Left renal pelvis (tissue), 4 donors: ENCODE results near the gene TMC4. TPM values are rescaled to one million over a fixed set of nuclear protein-coding genes. Genes with fewer than 3 reads are reported as not detected.
"Not testable (repeated sequence)": the region's sequence is repeated elsewhere in the genome, so short reads cannot be mapped to it uniquely, and the experiment has no call there.

Experiments
- DNase-seq, 4 donors: peaks; one replicate each; pipeline ENCODE4 v3.0.0-alpha.2; 2013; ENCODE audit warnings: low read depth in 4 of 4, low spot score in 3 of 4
- polyA plus RNA-seq, 4 donors: library from polyadenylated mRNA; unstranded; fragments of 120-200 nt; gene quantifications; one replicate each; pipeline ENCODE4 v1.2.1, GENCODE V29; 2013; ENCODE audit not compliant: insufficient read length in 4 of 4

Gene TMC4
- polyA plus RNA-seq, 4 donors: 3.8 to 50.3 (median 32.4) TPM

DNA sequence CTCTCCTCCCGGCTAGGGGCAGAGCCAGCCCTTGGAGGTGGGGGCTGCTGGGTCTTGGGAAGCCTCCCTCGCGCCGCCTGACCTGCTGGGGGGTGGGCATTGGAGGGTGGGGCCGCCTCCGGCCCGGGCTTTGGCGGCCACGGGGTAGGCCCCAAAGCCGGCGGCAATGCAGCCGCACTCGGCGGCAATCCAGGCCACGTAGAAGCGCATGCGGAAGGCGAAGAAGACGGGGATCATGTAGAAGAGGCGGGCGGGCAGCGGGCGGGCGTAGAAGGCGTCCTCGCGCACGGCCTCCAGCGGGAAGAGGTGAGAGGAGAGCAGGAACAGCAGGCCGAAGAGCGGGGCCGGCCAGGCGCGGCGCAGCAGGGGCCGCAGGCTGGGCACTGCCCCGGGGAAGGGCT, 7.7 kb upstream of the TMC4 start:
- no peak for DNase-seq

DNA sequence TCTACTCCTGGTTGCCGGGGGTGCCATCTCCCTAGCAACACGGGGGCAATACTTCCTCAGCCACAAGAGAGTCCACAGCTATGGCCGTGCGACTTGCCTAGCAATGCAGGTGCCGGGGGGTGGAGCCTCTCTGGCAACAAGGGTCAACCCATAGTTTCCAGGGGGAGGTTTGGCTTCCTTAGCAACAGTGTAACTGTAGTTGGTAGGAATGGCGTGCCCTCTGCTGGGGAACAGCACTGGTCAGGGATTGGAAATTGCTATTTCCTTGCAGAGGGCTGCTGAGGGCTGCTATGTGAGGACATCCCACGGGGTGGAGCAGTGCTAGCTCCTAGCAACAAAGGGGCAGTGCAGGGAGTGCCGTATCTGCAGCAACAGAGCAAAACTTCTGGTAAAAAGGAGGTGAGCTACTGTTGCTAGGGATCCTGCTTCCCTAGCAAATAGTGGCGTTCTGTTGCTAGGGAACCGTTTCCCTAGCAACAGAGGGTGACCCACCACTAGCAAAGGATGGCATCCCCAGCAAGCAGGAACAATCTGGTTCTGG, 7.0 kb upstream of the TMC4 start:
- peak in 1 of 4 donors; percentile 75 for DNase-seq

DNA sequence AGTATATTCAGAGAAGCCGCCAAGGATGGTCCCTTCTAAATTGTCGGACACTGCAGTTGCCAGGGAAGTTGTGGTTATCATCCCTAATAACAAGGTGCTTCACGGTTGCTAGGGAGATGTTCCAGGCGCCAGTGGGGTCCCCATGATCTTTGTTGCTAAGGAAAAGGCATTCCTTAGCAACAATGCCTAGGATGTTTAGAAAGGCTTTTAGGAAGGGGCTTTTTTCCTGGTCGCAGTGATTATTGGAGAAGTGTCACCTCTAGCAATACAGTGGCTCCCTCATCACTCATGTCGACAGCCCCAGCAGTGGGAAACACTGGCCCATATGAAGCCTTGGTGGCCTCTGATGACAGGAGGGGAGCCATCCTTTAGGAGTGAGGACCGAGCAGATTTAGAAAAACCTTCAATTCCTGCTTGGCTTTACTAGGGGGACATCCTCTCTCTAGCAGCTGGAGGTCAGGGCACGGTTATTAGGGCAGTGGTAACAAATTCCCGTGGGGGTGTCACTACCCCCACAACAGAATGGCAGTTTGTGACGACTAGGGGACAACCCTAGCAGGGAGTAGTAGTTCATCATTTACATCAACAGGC, 6.4 kb upstream of the TMC4 start:
- DNase-seq: no peak

DNA sequence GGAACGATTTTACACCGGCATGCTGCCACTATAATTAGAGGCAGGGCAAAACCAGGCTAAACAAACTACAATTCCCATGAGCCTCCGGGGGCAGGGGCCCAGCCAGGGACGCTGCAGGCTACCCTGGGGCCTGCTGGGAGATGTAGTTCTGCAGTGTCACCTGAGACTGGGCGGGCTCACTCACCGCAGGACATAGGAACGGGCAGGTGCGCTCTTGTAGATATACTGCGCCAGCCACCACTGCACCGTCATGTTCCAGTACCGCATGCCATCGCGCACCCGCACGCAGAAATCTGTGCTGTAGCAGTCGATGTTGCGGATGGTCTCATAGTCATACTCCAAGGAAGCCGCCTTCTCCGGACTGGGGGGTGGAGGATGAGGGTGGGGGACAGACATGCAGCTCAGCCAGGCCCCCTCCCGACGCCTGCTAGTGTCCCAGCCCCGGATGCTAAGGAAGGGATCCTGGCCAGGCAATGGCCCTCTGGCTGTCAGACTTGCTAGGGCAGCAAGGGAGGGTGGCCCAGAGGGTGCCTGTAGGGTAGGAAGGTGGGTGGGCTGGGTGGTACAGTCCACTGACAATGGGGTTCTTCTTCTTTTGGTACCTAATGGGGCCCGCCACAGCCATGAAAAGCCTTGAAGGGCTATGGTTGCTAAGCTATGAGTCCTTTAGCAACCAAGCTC, 5.8 kb upstream of the TMC4 start:
- no peak for DNase-seq

DNA sequence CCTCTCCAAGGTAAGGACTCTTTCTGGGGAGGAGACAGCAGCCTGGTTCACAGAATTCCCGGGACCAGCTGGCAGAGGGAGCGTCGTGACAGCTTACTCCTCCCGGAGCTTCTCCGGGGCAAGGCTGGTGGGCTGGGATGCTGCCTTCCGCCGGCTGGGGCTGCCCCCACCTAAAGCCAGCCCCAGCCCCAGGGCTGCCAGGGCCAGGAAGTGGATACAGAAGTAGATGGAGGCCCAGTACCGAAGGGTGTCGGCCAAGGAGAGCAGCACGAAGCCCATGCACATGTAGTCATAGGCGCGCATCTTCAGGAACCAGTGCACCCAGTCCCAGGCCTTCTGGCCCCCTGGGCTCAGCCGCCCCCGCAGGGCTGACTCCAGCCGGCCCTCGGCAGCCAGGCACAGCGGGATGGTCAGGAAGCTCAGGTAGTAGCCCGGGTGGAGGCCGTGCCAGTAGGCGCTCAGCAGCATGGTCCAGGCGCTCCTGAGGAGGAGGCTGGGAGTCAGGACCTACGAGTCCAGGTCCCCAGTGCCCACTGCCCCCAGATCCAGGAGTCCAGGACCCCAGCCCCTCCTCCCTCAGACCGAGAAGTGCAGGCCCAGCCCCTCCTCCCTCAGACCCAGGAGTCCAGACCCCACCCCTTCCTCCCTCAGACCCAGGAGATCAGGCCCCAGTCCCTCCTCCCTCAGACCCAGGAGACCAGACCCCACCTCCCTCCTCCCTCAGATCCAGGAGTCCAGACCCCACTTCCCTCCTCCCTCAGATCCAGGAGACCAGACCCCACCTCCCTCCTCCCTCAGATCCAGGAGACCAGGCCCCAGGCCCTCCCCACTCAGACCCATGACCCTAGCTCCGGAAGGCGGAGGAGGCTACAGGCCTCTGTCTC, 1.2 kb upstream of the TMC4 start:
- DNase-seq: no peak

DNA sequence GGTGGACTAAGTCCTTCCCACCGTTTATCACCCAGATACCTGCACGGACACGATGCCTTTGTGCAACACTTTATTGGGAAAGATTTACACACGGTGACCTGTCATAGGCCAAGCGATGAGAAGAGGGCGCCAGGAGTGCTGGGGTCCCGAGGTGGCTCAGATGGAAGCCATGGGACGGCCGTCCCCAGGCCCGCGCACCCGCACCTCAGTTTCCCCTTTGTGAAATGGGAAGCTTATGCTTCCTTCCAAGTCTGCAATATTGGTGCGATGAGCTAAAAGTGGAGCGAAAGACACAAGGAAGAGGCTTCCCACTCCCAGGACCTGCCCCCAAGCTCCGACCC, 369 bp upstream of the TMC4 start:
- no peak for DNase-seq

DNA sequence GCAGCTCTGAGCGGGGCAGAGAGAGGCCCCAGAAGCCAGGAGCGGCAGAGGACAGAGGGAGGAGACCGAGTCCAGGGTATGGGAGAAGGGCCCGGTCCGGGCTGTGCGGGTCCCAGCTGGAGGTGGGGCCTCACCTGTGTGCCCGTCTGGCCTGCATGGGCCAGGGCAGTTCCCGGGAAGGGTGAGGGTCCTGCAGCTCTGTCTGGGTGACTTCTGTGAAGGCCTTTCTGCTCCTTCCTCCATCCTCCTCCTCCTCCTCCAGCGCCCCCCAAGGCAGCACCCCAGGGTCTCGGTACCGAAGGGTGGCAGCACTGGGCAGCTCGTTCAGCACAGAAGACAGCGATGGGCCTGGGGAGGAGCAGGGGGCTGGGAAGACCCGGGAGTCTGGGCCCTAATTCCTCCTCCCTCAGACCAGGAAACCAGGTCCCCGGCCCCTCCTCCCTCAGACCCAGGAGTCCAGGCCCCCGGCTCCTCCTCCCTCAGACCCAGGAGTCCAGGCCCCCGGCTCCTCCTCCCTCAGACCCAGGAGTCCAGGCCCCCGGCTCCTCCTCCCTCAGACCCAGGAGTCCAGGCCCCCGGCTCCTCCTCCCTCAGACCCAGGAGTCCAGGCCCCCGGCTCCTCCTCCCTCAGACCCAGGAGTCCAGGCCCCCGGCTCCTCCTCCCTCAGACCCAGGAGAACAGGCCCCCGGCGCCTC, 1.1 kb downstream of the TMC4 start:
- not testable (repeated sequence) for DNase-seq

DNA sequence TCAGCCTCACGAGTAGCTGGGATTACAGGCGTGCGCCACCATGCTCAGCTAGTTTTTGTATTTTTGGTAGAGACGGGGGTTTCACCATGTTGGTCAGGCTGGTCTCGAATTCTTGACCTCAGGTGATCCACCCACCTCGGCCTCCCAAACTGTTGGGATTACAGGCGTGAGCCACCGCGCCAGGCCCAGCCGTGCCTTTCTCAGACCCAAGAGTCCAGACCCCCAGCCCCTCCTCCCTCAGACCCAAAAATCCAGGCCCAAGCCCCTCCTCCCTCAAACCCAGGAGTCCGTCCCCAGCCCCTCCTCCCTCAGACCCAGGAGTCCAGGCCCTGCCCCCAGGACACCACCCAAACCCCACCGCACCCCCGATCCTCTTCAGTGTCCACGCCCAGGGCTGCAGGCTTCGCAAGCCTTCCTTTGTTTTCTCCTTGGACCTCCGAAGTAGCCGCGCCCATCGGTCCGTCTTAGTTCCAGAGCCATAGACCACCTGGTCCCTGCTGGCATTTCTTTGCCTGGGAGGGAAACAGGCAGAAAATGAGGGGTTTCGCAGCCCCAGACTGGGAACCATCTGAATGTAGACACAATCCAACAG, 3.7 kb downstream of the TMC4 start:
- no peak for DNase-seq

DNA sequence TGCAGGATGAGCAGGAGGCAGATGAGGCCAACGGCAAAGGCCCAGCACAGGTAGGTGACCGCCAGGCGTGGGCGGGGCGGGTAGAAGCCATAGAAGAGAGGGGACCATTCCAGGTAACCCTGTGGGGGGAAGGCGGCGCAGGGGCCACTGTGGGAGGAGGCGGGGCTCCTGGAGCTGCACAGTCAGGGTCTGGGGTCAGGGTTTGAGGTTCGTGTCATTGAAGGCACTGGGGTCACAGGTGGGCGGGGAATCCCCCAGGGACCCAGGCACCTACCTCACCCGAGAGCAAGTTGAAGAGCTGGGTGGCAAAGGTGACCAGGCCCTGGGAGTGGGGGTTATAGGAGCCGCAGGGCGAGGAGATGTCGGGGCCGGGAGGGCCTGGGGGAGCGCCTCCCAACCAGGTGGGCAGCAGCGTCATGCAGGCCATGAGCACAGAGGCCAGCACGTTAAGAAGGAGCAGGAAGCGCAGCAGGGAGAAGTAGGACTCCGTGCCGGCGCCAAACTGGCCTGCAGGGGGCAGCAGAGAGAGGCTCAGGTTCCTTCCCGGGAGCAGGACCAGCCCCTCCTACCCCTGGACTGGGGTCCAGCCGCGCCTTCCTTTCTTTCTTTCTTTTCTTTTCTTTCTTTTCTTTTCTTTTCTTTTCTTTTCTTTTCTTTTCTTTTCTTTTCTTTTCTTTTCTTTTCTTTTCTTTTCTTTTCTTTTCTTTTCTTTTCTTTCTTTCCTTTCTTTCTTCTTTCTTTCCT, 4.6 kb downstream of the TMC4 start:
- DNase-seq: peak in 2 of 4 donors; percentile 62 to 79

DNA sequence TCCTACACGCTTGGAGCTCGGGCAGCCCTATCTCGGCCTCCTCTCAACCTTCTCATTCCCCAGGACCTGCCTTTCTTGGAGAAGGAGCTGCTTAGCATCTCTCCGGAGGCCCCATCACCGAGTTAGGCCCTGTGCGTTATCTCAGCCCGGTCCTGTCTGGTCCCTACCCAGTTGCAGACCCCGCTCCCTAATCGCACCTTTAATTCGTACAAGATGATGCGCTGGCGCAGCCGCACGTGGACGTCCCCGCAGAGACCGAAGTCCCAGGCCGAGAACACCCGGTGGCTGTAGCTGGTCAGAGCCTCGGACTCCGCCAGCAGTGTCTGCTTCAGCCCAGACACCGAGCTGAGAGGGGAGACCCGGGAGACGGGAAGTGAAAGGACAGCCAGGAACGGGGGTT, 7.7 kb downstream of the TMC4 start:
- DNase-seq: no peak

DNA sequence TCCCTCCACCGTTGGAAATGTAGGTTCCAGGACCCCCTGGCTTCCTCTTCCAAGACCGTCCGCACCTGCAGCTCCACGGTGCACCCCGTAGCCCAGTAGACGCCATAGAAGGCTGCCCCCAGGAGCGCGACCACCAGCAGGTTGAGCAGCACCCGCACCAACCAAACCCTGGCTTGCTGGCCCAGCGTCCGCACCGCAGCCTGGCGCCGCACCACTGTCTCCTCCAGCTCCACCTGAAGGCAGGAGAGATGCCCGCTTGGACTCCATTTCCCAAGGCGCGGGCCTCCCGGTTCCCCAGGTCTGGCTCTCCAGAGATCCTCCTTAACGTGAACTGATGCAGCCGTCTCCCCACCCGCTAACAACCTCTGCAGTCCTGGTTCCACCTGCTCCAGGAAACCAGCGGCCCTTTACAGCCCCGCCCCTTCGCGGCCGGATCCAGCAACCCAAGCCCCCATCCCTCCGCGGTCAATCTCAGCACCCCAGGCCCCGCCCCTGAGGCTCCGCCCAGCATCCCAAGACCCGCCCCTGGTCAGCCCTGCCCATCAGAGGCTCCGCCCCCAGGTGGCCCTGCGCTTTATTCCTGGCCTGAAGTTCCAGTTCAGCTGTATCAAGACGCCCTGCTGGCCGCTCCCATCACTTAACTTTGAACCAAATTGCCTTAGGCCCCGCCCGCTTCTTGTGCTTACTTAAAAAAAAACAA, 8.4 kb downstream of the TMC4 start:
- DNase-seq: no peak

DNA sequence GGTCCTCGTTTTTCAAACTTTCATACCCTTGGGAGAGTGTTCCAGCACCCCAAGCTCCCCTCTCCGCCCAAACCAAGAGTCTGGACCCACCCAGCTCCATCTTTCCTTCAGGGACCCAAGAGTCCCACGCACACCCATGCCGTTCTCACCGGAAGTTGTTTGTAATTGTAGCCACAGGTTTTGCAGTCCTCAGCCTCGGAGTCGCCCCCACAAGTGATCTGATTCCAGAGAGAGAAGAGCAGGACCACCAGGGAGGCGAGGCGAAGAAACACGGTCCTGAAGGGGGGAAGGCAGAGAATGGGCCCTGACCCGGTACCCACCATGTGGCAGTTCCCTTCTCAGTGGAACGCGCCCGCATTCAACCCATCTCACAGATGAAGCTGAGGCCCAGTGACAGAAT, 10.1 kb downstream of the TMC4 start:
- DNase-seq: no peak

DNA sequence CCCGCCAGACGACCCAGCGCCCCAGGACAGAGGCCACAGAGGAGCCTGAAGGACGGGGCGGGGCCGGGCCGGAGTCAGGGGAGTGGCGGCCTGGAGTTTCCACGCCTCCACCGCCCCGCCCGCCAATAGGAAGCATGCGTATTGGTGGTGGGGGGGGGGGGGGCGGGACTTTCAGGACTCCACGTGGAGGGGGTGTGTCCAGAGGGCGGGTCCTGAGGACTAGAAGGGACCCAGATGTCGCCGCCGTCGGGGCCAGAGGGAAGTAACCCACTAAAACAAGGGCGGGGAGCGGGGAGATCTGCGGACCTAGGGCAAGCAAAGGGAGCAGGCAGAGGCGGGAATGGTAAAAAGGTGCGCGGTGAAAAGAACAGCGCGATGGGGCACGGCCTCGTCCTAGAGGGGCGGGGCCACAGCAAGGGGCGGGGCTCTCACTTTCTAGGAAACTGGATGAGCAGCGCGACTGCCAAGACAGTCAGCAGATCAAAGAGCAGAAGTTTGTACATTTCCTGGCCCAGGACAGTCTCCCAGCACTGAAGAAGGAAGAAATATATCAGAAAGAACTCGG, 10.6 kb downstream of the TMC4 start:
- peak in 1 of 4 donors; percentile 56 for DNase-seq

DNA sequence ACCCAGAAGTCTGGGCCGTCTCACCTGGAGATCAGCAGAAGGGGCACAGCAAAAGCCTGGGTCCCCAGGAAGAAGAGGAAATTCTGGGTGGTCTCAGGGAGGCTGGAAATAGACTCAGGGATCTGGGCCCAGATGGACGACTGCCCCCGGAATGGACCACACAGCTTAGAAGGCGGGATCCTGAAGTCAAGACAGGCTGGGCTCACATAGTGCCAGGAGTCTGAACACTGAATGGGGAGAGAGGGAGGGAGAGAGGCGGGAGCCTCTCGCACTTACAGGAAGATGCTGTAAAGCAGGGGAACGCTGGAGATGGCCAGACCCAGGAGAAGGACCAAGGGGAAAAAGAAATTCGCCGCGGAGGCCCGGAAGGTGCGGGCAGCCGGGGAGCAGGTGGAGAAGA, 12.1 kb downstream of the TMC4 start:
- no peak for DNase-seq

DNA sequence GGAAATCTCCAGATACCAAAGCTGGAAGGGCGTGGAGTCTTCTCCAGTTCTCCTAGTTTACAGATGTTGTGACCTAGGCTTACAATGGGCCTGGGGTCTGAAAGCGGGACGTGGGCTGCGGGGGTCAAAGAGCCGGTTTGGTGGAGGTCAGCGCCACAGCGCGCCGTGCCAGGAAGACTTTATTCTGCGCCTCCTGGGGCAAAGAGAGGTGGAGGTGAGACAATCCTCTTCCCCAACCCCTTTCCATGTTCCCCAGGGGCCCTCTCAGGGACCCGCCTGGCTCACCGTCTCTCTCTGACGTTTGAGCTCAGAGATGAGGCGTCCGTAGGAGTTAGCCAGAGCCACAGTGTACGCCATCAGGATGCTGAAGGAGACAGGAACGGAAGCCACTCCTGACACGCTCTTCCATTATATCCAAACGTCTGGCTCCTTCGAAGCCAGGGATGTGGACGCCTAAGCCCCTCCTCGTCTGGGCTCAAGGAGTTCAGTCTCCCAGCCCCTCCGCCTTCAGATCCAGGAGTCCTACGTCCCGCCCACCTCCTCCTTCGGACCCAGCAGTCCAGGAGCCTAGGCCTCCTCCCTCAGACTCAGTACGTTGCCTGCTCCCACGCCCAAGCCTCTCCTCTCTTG, 12.7 kb downstream of the TMC4 start:
- no peak for DNase-seq

DNA sequence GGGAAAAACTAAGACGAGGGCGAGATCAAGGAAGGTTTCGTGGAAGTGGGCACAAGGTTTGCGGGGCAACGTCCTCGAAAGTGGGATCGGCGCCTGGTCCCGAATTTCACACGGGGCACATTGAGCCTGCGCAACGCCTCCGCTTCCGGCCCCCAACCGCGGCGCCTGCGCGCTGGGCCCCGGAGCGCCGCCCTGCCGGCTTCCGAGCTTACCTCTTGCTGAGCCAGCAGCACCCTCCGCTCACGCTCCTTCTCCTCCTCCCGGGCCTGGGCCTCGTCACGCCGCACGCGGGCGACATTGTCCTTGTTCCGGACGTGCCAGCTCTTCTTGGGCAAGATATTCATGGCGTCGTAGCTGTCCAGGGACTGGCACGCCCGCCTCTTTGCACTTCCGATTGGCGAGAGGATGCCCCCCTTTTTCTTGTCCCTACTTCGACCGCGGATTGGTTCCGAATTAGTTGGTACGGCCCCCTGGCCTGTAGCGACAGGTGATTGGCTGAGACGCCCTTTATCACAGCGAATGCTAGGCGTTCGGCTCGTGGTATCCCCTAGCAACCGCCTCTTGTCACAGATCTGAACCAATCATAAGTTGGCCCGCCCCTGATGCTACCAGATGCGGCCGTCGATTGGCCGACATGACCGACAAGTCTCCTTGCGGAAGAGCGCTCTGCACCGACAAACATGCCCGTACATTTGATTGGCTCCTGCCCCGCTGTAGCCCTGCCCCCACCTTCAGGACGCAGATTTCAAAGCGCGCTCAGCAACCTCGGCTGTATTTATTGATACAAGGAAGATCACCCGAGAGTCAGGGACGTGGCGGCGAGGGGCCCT, 13.4 kb downstream of the TMC4 start, which contains the start of gene LENG1:
LENG1 (minus strand) TSS at position 370 of the 830 bp plus-strand sequence; CDS start at position 344, 26 bp downstream.
- DNase-seq: peak; percentile 99 to 100 (median 100)

DNA sequence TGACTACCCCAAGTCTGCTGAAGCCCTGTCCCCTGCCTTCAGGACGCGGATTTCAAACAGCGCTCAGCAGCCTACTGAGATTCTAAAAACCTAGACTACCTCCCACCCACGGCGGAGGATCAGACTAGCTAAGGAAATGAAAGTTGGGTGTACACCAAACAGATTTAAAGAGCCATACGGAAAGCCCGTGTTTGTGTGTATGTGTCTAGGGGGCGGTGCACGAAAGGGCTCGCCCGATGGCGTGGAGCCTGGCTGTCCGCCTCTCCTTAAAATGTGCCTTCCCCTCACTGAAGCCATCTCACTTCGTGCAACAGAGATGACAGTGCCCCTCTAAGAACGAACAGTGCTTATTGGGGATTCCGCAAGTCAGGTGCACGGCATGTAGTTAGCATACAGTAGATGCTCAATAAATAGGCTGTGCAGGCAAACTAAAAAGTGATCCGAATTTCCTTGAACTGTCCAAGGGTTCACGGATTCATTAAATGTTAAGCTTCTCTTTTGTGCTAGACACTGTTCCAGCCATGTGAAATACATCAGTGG, 14.1 kb downstream of the TMC4 start:
- DNase-seq: no peak
